Subcutaneous abdominal adipose tissue (tissue), 5 donors: ENCODE measurements around the gene CNP.
"Not testable (repeated sequence)": the region's sequence is repeated elsewhere in the genome, so short reads cannot be mapped to it uniquely, and the experiment has no call there.

Experiments used
- H3K27ac ChIP-seq: one replicate; pipeline ENCODE4 v1.7.0; 2013; ENCODE audit warnings: low read depth, mild to moderate bottlenecking, inconsistent platforms, low read length, moderate library complexity
- H3K27me3 ChIP-seq, 5 donors: one replicate each; pipeline ENCODE4 v1.7.0; 2013; ENCODE audit warnings: low read length in 5 of 5, inconsistent platforms in 1 of 5; ENCODE audit not compliant: control insufficient read depth in 5 of 5, insufficient read depth in 4 of 5
- H3K36me3 ChIP-seq, 5 donors: one replicate each; pipeline ENCODE4 v1.7.0; 2013; ENCODE audit warnings: low read length in 5 of 5; ENCODE audit not compliant: control insufficient read depth in 5 of 5, insufficient read depth in 5 of 5
- H3K4me1 ChIP-seq, 5 donors: one replicate each; pipeline ENCODE4 v1.7.0; 2013; ENCODE audit warnings: low read length in 5 of 5, mild to moderate bottlenecking in 3 of 5, moderate library complexity in 1 of 5; ENCODE audit not compliant: control insufficient read depth in 5 of 5, insufficient read depth in 5 of 5
- H3K4me3 ChIP-seq, 5 donors: one replicate each; pipeline ENCODE4 v1.7.0; 2013; ENCODE audit warnings: low read length in 5 of 5, low read depth in 1 of 5
- H3K9ac ChIP-seq, 5 donors: one replicate each; pipeline ENCODE4 v1.7.0; 2013; ENCODE audit warnings: low read length in 5 of 5, mild to moderate bottlenecking in 4 of 5, moderate library complexity in 3 of 5
- H3K9me3 ChIP-seq, 5 donors: one replicate each; pipeline ENCODE4 v1.7.0; 2013; ENCODE audit warnings: low read length in 5 of 5; ENCODE audit not compliant: control insufficient read depth in 5 of 5
- donor health status: healthy.
- donor health status: healthy.
- donor health status: healthy.
- donor health status: healthy.
- donor health status: healthy.

CNP gene

GRCh38 chr17:42016411-42016831 is 49.8 kb downstream of the CNP start:
- H3K36me3 ChIP-seq: peaks cover 0 to 1% (median 0%) of the 10 kb centered on the region in 5 donors
- H3K27ac ChIP-seq: peak overlapping the region; percentile 98
- no peaks in the 10 kb centered on the region for H3K9me3 ChIP-seq
- H3K27me3 ChIP-seq: no peaks in the 10 kb centered on the region
- peaks cover 6 to 68% (median 62%) of the 10 kb centered on the region in 5 donors for H3K4me1 ChIP-seq
- H3K9ac ChIP-seq: peak overlapping the region; percentile 19 to 99 (median 97)
- peak overlapping the region; percentile 92 to 99 (median 99) for H3K4me3 ChIP-seq

GRCh38 chr17:42016941-42017865 is 50.6 kb downstream of the CNP start, which contains the start of gene DNAJC7:
TSS of gene DNAJC7 (minus strand) at chr17:42017439. CDS start at chr17:42017416, 23 bp downstream.
- peak within 1 kb of the TSS; percentile 90 to 99 (median 97) for H3K9ac ChIP-seq
- peak within 1 kb of the TSS; percentile 92 to 99 (median 99) for H3K4me3 ChIP-seq
- peaks cover 0 to 7% (median 4%) of the 10 kb centered on the region in 5 donors for H3K36me3 ChIP-seq
- no peaks in the 10 kb centered on the region for H3K27me3 ChIP-seq
- H3K9me3 ChIP-seq: no peaks in the 10 kb centered on the region
- H3K4me1 ChIP-seq: peaks cover 6 to 65% (median 56%) of the 10 kb centered on the region in 5 donors
- peak within 1 kb of the TSS; percentile 98 for H3K27ac ChIP-seq

- Histone ChIP-seq H3K27ac (peak overlapping the region; percentile 98), H3K4me3 (peak overlapping the region; percentile 86 to 99 (median 99)), H3K4me1 (peaks cover 6 to 60% (median 53%) of the 10 kb centered on the region in 5 donors), H3K9ac (peak overlapping the region; percentile 90 to 99 (median 97)), H3K27me3 (no peaks in the 10 kb centered on the region), H3K36me3 (peaks cover 0 to 14% (median 11%) of the 10 kb centered on the region in 5 donors), H3K9me3 (no peaks in the 10 kb centered on the region)
Measured at GRCh38 chr17:42017866-42018200, 51.2 kb downstream of the CNP start.

DNA sequence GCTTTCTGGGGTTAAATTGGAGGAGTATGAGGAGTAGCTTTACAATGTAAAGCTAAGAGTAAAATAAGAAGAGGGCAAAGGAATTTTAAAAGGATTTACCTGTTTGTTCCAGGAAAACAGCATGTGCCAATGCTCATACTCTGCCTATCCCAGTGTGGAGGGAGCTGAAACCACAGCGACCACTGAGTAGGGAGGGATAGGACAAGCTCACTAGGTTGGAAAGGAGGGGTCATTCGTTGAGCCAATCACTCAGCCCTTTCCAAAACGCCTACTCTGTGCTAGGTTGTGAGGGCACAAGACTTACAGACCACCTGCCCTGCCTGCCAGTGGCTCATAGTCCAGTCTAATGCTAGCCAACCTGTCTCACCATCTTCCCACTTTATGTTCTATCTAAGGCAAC is 51.7 kb downstream of the CNP start:
- Histone ChIP-seq H3K9me3 (no peaks in the 10 kb centered on the region), H3K9ac (peak overlapping the region in 2 of 5 donors; percentile 98 to 99), H3K4me1 (peaks cover 6 to 57% (median 51%) of the 10 kb centered on the region in 5 donors), H3K36me3 (peaks cover 0 to 19% (median 15%) of the 10 kb centered on the region in 5 donors), H3K27ac (peak overlapping the region; percentile 98), H3K4me3 (peak overlapping the region in 4 of 5 donors; percentile 86 to 99 (median 96)), H3K27me3 (no peaks in the 10 kb centered on the region)

DNA sequence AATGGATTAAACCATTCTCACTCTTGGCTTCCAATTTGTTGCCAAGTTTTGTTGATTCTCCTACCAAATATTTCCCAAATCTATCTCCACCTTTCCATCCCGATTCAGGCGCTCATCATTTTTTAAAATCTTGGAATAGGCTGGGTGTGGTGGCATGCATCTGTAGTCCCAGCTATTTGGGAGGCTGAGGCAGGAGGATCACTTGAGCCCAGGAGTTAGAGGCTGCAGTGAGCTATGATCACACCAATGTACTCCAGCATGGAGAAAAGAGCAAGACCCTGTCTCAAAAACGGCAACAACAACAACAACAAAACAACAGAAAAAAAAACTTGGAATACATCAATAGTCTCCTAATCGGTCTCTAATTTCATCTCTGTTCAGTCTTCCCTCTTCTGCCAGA is 52.4 kb downstream of the CNP start:
- Histone ChIP-seq H3K4me1 (peaks cover 6 to 58% (median 53%) of the 10 kb centered on the region in 5 donors), H3K4me3 (no peak overlapping the region), H3K27ac (no peak overlapping the region), H3K27me3 (no peaks in the 10 kb centered on the region), H3K9ac (no peak overlapping the region), H3K36me3 (peaks cover 0 to 25% (median 21%) of the 10 kb centered on the region in 5 donors), H3K9me3 (no peaks in the 10 kb centered on the region)

- Histone ChIP-seq H3K27ac (peak within 1 kb of the TSS; percentile 92), H3K9me3 (no peaks in the 10 kb centered on the region), H3K9ac (peak within 1 kb of the TSS; percentile 95 to 98 (median 97)), H3K4me1 (peaks cover 6 to 66% (median 60%) of the 10 kb centered on the region in 5 donors), H3K36me3 (peaks cover 0 to 28% (median 24%) of the 10 kb centered on the region in 5 donors), H3K27me3 (no peaks in the 10 kb centered on the region), H3K4me3 (peak within 1 kb of the TSS; percentile 83 to 89 (median 88))
Measured at GRCh38 chr17:42019509-42020404, 53.2 kb downstream of the CNP start, which contains the start of gene NKIRAS2. TSS of gene NKIRAS2 (plus strand) at chr17:42020090. CDS start at chr17:42021578, 1,488 bp downstream.

DNA sequence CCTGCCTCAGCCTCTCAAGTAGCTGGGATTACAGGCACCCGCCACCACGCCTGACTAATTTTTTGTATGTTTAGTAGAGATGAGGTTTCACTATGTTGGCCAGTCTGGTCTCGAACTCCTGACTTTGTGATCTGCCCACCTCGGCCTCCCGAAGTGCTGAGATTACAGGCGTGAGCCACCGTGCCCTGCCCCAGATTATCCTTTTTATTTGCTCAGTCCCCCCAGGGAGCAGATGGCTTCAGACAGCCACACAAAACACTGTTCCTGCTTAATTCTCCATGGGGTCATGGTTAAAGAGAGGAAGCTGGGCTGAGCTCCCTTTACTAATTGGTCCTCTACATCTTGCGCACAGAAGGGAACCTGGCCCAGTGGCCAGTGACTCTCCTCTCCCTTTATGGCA is 54.2 kb downstream of the CNP start:
- H3K27ac ChIP-seq: peak overlapping the region; percentile 92
- not testable (repeated sequence) for H3K27me3 ChIP-seq, H3K9me3 ChIP-seq
- H3K4me3 ChIP-seq: peak overlapping the region; percentile 83 to 89 (median 88)
- peak overlapping the region in 4 of 5 donors; percentile 96 to 98 (median 97) for H3K9ac ChIP-seq
- peaks cover 7 to 64% (median 62%) of the 10 kb centered on the region in 5 donors for H3K4me1 ChIP-seq
- peaks cover 0 to 28% (median 24%) of the 10 kb centered on the region in 5 donors for H3K36me3 ChIP-seq

- peaks cover 4 to 57% (median 49%) of the 10 kb centered on the region in 5 donors for H3K4me1 ChIP-seq
- peaks cover 0 to 28% (median 24%) of the 10 kb centered on the region in 5 donors for H3K36me3 ChIP-seq
- peak overlapping the region in 2 of 5 donors; percentile 13 to 43 for H3K9ac ChIP-seq
- peak overlapping the region; percentile 82 for H3K27ac ChIP-seq
- no peak overlapping the region for H3K4me3 ChIP-seq
- peaks cover 2 to 9% (median 7%) of the 10 kb centered on the region in 5 donors for H3K27me3 ChIP-seq
- H3K9me3 ChIP-seq: no peaks in the 10 kb centered on the region
Measured at GRCh38 chr17:42023524-42024349, 57.1 kb downstream of the CNP start.

GRCh38 chr17:42025191-42025579 is 58.6 kb downstream of the CNP start:
- Histone ChIP-seq H3K9ac (peak overlapping the region in 2 of 5 donors; percentile 31 to 52), H3K9me3 (no peaks in the 10 kb centered on the region), H3K27ac (peak overlapping the region; percentile 82)

More at GRCh38 chr17:42025191-42025579, 58.6 kb downstream of the CNP start:
- peak overlapping the region in 2 of 5 donors; percentile 11 to 13 for H3K4me3 ChIP-seq
- H3K36me3 ChIP-seq: peaks cover 0 to 28% (median 24%) of the 10 kb centered on the region in 5 donors
- H3K27me3 ChIP-seq: peaks cover 3 to 12% (median 7%) of the 10 kb centered on the region in 5 donors
- peaks cover 4 to 55% (median 43%) of the 10 kb centered on the region in 5 donors for H3K4me1 ChIP-seq
